Right forelimb (tissue), 1 donor: Measurements from ENCODE around the gene PTCH1.

ENCODE experiments used
- DNase-seq: peaks from one replicate; pipeline ENCODE4 v3.0.0-alpha.2; 2018

PTCH1 gene

GRCh38 chr9:95516734-95517558 is at the start of gene PTCH1:
Gene PTCH1, minus strand, starts transcription at chr9:95516971.
- DNase-seq, result peak; percentile 80

GRCh38 chr9:95565982-95566381 is 49.2 kb upstream of the PTCH1 start:
- no peak for DNase-seq

- DNase-seq, result no peak
Observed at GRCh38 chr9:95561913-95562312, 45.1 kb upstream of the PTCH1 start.

- DNase-seq, result no peak
Observed at GRCh38 chr9:95557142-95557541, 40.4 kb upstream of the PTCH1 start.

- DNase-seq, result no peak
Observed at GRCh38 chr9:95556521-95556920, 39.8 kb upstream of the PTCH1 start.

GRCh38 chr9:95552814-95553546 is 36.2 kb upstream of the PTCH1 start:
- peak; percentile 76 for DNase-seq

GRCh38 chr9:95552255-95552654 is 35.5 kb upstream of the PTCH1 start:
- no peak for DNase-seq

GRCh38 chr9:95551406-95551805 is 34.6 kb upstream of the PTCH1 start:
- DNase-seq, result no peak

- no peak for DNase-seq
Observed at GRCh38 chr9:95545831-95546567, 29.2 kb upstream of the PTCH1 start.

GRCh38 chr9:95533996-95534680 is 17.4 kb upstream of the PTCH1 start:
- no peak for DNase-seq

- DNase-seq, result no peak
Observed at GRCh38 chr9:95529910-95530309, 13.1 kb upstream of the PTCH1 start.

GRCh38 chr9:95528908-95529502 is 12.2 kb upstream of the PTCH1 start:
- DNase-seq, result no peak

- no peak for DNase-seq
Observed at GRCh38 chr9:95522871-95523370, 6.2 kb upstream of the PTCH1 start.

GRCh38 chr9:95521699-95522098 is 4.9 kb upstream of the PTCH1 start:
- no peak for DNase-seq

- DNase-seq, result no peak
Observed at GRCh38 chr9:95517559-95518425, 1.0 kb upstream of the PTCH1 start.

GRCh38 chr9:95516221-95516733 is 494 bp downstream of the PTCH1 start:
- DNase-seq, result no peak

- DNase-seq, result peak; percentile 64
Observed at GRCh38 chr9:95515272-95516113, 1.3 kb downstream of the PTCH1 start.

GRCh38 chr9:95514342-95514741 is 2.4 kb downstream of the PTCH1 start:
- DNase-seq, result no peak

- DNase-seq, result no peak
Observed at GRCh38 chr9:95513711-95514110, 3.1 kb downstream of the PTCH1 start.

GRCh38 chr9:95512709-95513095 is 4.1 kb downstream of the PTCH1 start:
- DNase-seq, result no peak
